ENCODE data around the gene SELENOM.

Gene SELENOM

DNA sequence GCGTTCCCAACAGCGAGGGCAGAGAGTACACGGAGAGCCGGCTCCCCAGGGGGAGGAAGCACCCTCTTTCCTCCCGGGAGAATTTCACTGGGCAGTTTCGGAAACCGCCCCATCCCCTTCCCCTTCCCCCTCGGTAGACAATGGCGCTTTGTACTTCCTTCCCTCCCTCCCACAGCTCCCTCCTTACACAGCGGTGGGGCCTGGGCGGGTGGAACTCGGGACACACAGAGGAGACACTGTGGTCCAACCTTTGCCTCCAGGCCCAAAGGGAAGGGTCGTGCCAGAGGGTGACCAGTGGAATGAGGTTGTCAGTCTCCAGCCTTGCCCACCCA lies 21.9 kb downstream of the SELENOM start:
- Histone ChIP-seq H3K18ac (ENCODE audit: low read depth in 1 of 2, low read length in 2 of 2) (peak overlapping the region; percentile 54 to 88), H2BK5ac (ENCODE audit: low read depth, low read length, poor library complexity, severe bottlenecking) (no peak overlapping the region), H3K4ac (ENCODE audit: low read depth in 1 of 2, low read length in 2 of 2) (peak overlapping the region in 1 of 2 experiments; percentile 26), H2BK12ac (ENCODE audit: low read length in 2 of 2) (peak overlapping the region in 1 of 2 experiments; percentile 11), H3K4me3 (ENCODE audit: insufficient read depth in 1 of 2, low read depth in 1 of 2, low read length in 2 of 2) (peak overlapping the region; percentile 66 to 94), H4K8ac (ENCODE audit: low read length) (peak overlapping the region; percentile 85), H3K27ac (ENCODE audit: low read length, poor library complexity, severe bottlenecking) (peak overlapping the region; percentile 18), H2AFZ (ENCODE audit: low read depth, low read length) (no peak overlapping the region), H3K4me2 (ENCODE audit: low read length, poor library complexity, severe bottlenecking) (peak overlapping the region; percentile 41), H2AK5ac (ENCODE audit: low read length, severe bottlenecking) (peak overlapping the region; percentile 71), H2BK120ac (ENCODE audit: low read depth, low read length) (peak overlapping the region; percentile 56), H3K23ac (ENCODE audit: low read length in 2 of 2) (no peak overlapping the region), H3K9ac (ENCODE audit: low read length) (peak overlapping the region; percentile 95), H3K27me3 (ENCODE audit: control insufficient read depth in 1 of 2, insufficient read depth in 1 of 2, low read length in 2 of 2) (no peaks in the 10 kb centered on the region), H3K14ac (ENCODE audit: low read length in 2 of 2) (no peak overlapping the region), H3K9me3 (ENCODE audit: control insufficient read depth, low read length) (no peaks in the 10 kb centered on the region), H3K79me1 (replicated peaks; ENCODE audit: low read length, poor library complexity, severe bottlenecking) (peaks cover 27% of the 10 kb centered on the region), H4K91ac (ENCODE audit: low read length) (peak overlapping the region; percentile 65), H2BK15ac (ENCODE audit: low read depth, poor library complexity, severe bottlenecking) (no peak overlapping the region), H3K4me1 (ENCODE audit: control insufficient read depth, insufficient read depth, low read depth, low read length) (peaks cover 61% of the 10 kb centered on the region), H3K36me3 (ENCODE audit: control insufficient read depth in 1 of 2, insufficient read depth in 2 of 2, low read depth in 1 of 2, low read length in 2 of 2) (peaks cover 48 to 59% of the 10 kb centered on the region in 2 experiments)
- no peak for DNase-seq
- WGBS = 36% methylated on average over 13 of the region's 13 CpGs

DNA sequence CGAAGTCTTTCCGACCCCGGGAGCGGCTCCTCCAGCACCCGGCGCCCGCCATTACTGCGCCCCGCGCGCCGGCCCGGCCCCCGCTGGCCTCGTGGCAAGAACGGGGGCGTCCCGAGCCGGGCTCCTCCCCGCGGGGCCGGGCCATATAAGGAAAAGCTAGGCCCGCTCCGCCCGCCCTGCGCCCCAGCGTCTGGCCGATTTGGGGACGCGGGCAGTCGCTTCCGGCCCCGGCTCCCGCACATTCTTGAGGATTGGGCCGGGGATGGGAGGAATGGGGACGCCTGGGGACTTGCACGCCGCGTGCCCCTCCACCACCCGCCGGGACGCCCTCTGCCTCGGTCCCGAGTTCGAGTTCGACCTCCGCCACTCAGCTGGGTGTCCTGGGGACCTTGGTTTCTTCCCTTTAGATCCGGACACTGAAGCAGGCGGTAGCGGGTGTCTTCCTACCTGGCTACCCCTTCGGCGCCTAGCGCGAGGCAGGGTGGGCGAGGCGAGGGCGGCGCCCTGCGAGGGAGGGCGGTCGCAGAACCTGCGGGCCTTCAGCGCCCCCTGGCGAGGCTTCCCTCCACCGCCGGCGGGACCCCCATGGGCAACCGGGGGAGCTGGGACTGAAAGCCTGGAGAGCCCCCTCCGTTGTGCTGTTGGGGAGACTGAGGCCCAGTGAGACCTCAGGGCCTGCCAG lies 22.4 kb downstream of the SELENOM start:
- H4K91ac ChIP-seq (ENCODE audit: low read length) = peak overlapping the region; percentile 95
- H2AFZ ChIP-seq (ENCODE audit: low read depth, low read length) = no peak overlapping the region
- peak overlapping the region; percentile 95 for H3K9ac ChIP-seq (ENCODE audit: low read length)
- peak overlapping the region; percentile 56 for H2BK120ac ChIP-seq (ENCODE audit: low read depth, low read length)
- H4K8ac ChIP-seq (ENCODE audit: low read length) = peak overlapping the region; percentile 94
- WGBS = 2% methylated on average over 54 of the region's 69 CpGs
- peak overlapping the region; percentile 42 to 92 for H3K4ac ChIP-seq (ENCODE audit: low read depth in 1 of 2, low read length in 2 of 2)
- peak overlapping the region; percentile 66 to 94 for H3K4me3 ChIP-seq (ENCODE audit: insufficient read depth in 1 of 2, low read depth in 1 of 2, low read length in 2 of 2)
- peaks cover 23% of the 10 kb centered on the region for H3K79me1 ChIP-seq (replicated peaks; ENCODE audit: low read length, poor library complexity, severe bottlenecking)
- peak overlapping the region; percentile 75 for H3K27ac ChIP-seq (ENCODE audit: low read length, poor library complexity, severe bottlenecking)
- H2AK5ac ChIP-seq (ENCODE audit: low read length, severe bottlenecking) = peak overlapping the region; percentile 13
- peak overlapping the region; percentile 54 for H3K4me2 ChIP-seq (ENCODE audit: low read length, poor library complexity, severe bottlenecking)
- peak overlapping the region; percentile 54 to 88 for H3K18ac ChIP-seq (ENCODE audit: low read depth in 1 of 2, low read length in 2 of 2)
- peak overlapping the region in 1 of 2 experiments; percentile 2 for H3K14ac ChIP-seq (ENCODE audit: low read length in 2 of 2)
- no peaks in the 10 kb centered on the region for H3K27me3 ChIP-seq (ENCODE audit: control insufficient read depth in 1 of 2, insufficient read depth in 1 of 2, low read length in 2 of 2)
- H2BK12ac ChIP-seq (ENCODE audit: low read length in 2 of 2) = no peak overlapping the region
- peaks cover 63% of the 10 kb centered on the region for H3K4me1 ChIP-seq (ENCODE audit: control insufficient read depth, insufficient read depth, low read depth, low read length)
- H3K23ac ChIP-seq (ENCODE audit: low read length in 2 of 2) = no peak overlapping the region
- H2BK5ac ChIP-seq (ENCODE audit: low read depth, low read length, poor library complexity, severe bottlenecking) = peak overlapping the region; percentile 19
- no peak overlapping the region for H2BK15ac ChIP-seq (ENCODE audit: low read depth, poor library complexity, severe bottlenecking)
- DNase-seq = peak; percentile 86
- H3K36me3 ChIP-seq (ENCODE audit: control insufficient read depth in 1 of 2, insufficient read depth in 2 of 2, low read depth in 1 of 2, low read length in 2 of 2) = peaks cover 45 to 54% of the 10 kb centered on the region in 2 experiments
- no peaks in the 10 kb centered on the region for H3K9me3 ChIP-seq (ENCODE audit: control insufficient read depth, low read length)

DNA sequence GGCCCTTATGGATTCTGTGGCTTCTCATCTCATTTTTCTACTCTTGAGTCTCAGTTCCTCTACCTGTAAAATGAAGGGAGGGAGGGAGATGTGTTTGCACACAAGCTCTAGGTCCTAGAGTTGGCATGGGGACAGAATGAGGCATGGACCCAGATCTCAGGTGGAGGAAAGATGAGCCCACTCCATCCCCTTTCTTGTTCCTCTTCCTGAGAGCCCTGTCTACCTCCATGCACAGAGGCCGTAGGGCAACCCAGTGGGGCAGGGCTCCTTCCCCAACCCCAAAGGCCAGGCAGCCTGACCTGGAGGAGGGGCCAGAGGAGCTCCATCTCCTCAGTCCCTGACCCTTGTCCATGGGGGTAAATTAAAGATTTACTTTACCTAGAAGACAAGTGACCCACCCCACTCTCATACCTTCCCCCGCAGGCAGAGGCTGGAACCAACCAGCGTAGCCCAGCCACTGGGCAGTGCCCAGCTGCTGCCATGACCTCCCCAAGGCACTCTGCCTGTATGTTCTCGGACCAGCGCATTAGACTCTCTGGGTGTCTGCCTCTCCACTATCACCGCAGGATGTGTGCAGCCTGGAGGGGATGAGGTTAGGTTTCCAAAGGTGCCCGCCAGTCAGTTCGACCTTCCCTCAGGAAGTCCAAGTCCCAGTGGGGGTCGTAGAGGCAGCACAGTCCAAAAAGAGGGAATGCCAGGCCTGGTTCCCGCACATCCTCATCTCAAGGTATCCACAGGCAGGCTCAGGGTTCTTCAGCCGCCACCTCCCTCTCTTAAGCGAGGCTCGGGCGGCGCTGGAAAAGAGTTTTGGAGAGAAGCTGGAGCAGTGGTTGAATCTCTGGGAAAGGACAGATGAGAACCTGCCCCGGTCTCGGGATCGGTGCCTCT lies 23.2 kb downstream of the SELENOM start:
- Histone ChIP-seq H3K9ac (ENCODE audit: low read length) (peak overlapping the region; percentile 95), H4K91ac (ENCODE audit: low read length) (peak overlapping the region; percentile 88), H3K14ac (ENCODE audit: low read length in 2 of 2) (peak overlapping the region in 1 of 2 experiments; percentile 8), H3K27ac (ENCODE audit: low read length, poor library complexity, severe bottlenecking) (peak overlapping the region; percentile 75), H3K18ac (ENCODE audit: low read depth in 1 of 2, low read length in 2 of 2) (peak overlapping the region in 1 of 2 experiments; percentile 55), H3K4ac (ENCODE audit: low read depth in 1 of 2, low read length in 2 of 2) (peak overlapping the region; percentile 42 to 71), H3K4me2 (ENCODE audit: low read length, poor library complexity, severe bottlenecking) (peak overlapping the region; percentile 54), H3K9me3 (ENCODE audit: control insufficient read depth, low read length) (no peaks in the 10 kb centered on the region), H2BK12ac (ENCODE audit: low read length in 2 of 2) (peak overlapping the region; percentile 11 to 21), H2BK120ac (ENCODE audit: low read depth, low read length) (no peak overlapping the region), H3K27me3 (ENCODE audit: control insufficient read depth in 1 of 2, insufficient read depth in 1 of 2, low read length in 2 of 2) (no peaks in the 10 kb centered on the region), H2AFZ (ENCODE audit: low read depth, low read length) (no peak overlapping the region), H4K8ac (ENCODE audit: low read length) (peak overlapping the region; percentile 59), H2BK15ac (ENCODE audit: low read depth, poor library complexity, severe bottlenecking) (no peak overlapping the region), H3K79me1 (replicated peaks; ENCODE audit: low read length, poor library complexity, severe bottlenecking) (peaks cover 16% of the 10 kb centered on the region), H3K36me3 (ENCODE audit: control insufficient read depth in 1 of 2, insufficient read depth in 2 of 2, low read depth in 1 of 2, low read length in 2 of 2) (peaks cover 37 to 46% of the 10 kb centered on the region in 2 experiments), H3K23ac (ENCODE audit: low read length in 2 of 2) (no peak overlapping the region), H3K4me1 (ENCODE audit: control insufficient read depth, insufficient read depth, low read depth, low read length) (peaks cover 56% of the 10 kb centered on the region), H3K4me3 (ENCODE audit: insufficient read depth in 1 of 2, low read depth in 1 of 2, low read length in 2 of 2) (peak overlapping the region; percentile 51 to 94), H2BK5ac (ENCODE audit: low read depth, low read length, poor library complexity, severe bottlenecking) (peak overlapping the region; percentile 5), H2AK5ac (ENCODE audit: low read length, severe bottlenecking) (peak overlapping the region; percentile 47)
- 37% methylated on average over 18 of the region's 18 CpGs for WGBS
- DNase-seq = no peak

DNA sequence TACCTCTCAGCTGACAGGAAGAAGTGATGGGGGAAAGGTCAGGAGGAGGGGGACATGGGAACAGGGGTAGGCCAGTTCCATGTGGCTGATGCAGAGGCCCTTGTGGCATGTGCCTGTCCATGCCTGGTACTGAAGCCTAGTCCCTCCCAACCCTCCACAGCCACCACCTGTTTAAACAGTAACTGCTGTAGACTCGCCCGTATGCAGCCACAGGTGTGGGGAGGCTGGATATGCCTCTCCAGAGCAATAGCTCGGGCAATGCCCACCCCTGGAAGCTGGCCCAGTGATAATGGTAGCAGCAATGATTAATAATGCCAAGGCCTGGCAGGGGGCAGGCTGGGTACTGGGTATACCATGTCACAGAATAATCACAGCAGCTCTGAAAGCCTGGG lies 24.0 kb downstream of the SELENOM start:
- H3K27me3 ChIP-seq (ENCODE audit: control insufficient read depth in 1 of 2, insufficient read depth in 1 of 2, low read length in 2 of 2) = no peaks in the 10 kb centered on the region
- H3K27ac ChIP-seq (ENCODE audit: low read length, poor library complexity, severe bottlenecking) = peak overlapping the region; percentile 75
- H3K4me2 ChIP-seq (ENCODE audit: low read length, poor library complexity, severe bottlenecking) = peak overlapping the region; percentile 30
- no peak overlapping the region for H4K91ac ChIP-seq (ENCODE audit: low read length)
- 93% methylated on average over 3 of the region's 3 CpGs for WGBS
- peaks cover 13% of the 10 kb centered on the region for H3K79me1 ChIP-seq (replicated peaks; ENCODE audit: low read length, poor library complexity, severe bottlenecking)
- no peak overlapping the region for H2BK120ac ChIP-seq (ENCODE audit: low read depth, low read length)
- H4K8ac ChIP-seq (ENCODE audit: low read length) = no peak overlapping the region
- no peak overlapping the region for H2BK5ac ChIP-seq (ENCODE audit: low read depth, low read length, poor library complexity, severe bottlenecking)
- H3K23ac ChIP-seq (ENCODE audit: low read length in 2 of 2) = no peak overlapping the region
- H3K4me3 ChIP-seq (ENCODE audit: insufficient read depth in 1 of 2, low read depth in 1 of 2, low read length in 2 of 2) = peak overlapping the region in 1 of 2 experiments; percentile 94
- no peak overlapping the region for H3K18ac ChIP-seq (ENCODE audit: low read depth in 1 of 2, low read length in 2 of 2)
- H3K36me3 ChIP-seq (ENCODE audit: control insufficient read depth in 1 of 2, insufficient read depth in 2 of 2, low read depth in 1 of 2, low read length in 2 of 2) = peaks cover 30 to 38% of the 10 kb centered on the region in 2 experiments
- H3K4me1 ChIP-seq (ENCODE audit: control insufficient read depth, insufficient read depth, low read depth, low read length) = peaks cover 54% of the 10 kb centered on the region
- no peak for DNase-seq
- H2AFZ ChIP-seq (ENCODE audit: low read depth, low read length) = no peak overlapping the region
- no peak overlapping the region for H2BK15ac ChIP-seq (ENCODE audit: low read depth, poor library complexity, severe bottlenecking)
- no peak overlapping the region for H3K4ac ChIP-seq (ENCODE audit: low read depth in 1 of 2, low read length in 2 of 2)
- H2BK12ac ChIP-seq (ENCODE audit: low read length in 2 of 2) = peak overlapping the region in 1 of 2 experiments; percentile 83
- peak overlapping the region; percentile 21 for H2AK5ac ChIP-seq (ENCODE audit: low read length, severe bottlenecking)
- no peak overlapping the region for H3K14ac ChIP-seq (ENCODE audit: low read length in 2 of 2)
- no peaks in the 10 kb centered on the region for H3K9me3 ChIP-seq (ENCODE audit: control insufficient read depth, low read length)
- H3K9ac ChIP-seq (ENCODE audit: low read length) = peak overlapping the region; percentile 95

All from mesenchymal stem cell (in vitro differentiated cells and primary cell).